NCI-H1694 treated with DMSO at 0.1 percent for 48 hours (cell line): ENCODE results near the gene SH2D2A.

Experiments
- DNase-seq: peaks from one replicate; lab custom pipeline; 2025; lab: John Stamatoyannopoulos, UW

The SH2D2A gene

GRCh38 chr1:156816561-156817328 is at the start of gene SH2D2A:
Gene SH2D2A, minus strand, starts transcription at chr1:156816848. Its CDS starts 140 bp downstream, at chr1:156816708.
- DNase-seq, result no peak

GRCh38 chr1:156865865-156866248 is 49.2 kb upstream of the SH2D2A start:
- DNase-seq, result no peak

GRCh38 chr1:156865258-156865657 is 48.6 kb upstream of the SH2D2A start:
- no peak for DNase-seq

GRCh38 chr1:156864796-156865195 is 48.1 kb upstream of the SH2D2A start:
- no peak for DNase-seq

- no peak for DNase-seq
Observed at GRCh38 chr1:156863631-156864030, 47.0 kb upstream of the SH2D2A start.

- DNase-seq, result no peak
Observed at GRCh38 chr1:156862997-156863599, 46.5 kb upstream of the SH2D2A start.

- DNase-seq, result no peak
Observed at GRCh38 chr1:156862584-156862983, 45.9 kb upstream of the SH2D2A start.

GRCh38 chr1:156860628-156861423 is 44.2 kb upstream of the SH2D2A start, which contains the start of gene NTRK1:
Gene NTRK1, plus strand, starts transcription at chr1:156860865. Its CDS starts 70 bp downstream, at chr1:156860935.
- peak; percentile 92 for DNase-seq

GRCh38 chr1:156860113-156860627 is 43.5 kb upstream of the SH2D2A start:
- DNase-seq, result peak; percentile 67

GRCh38 chr1:156859523-156860112 is 43.0 kb upstream of the SH2D2A start:
- DNase-seq, result no peak

GRCh38 chr1:156858959-156859522 is 42.4 kb upstream of the SH2D2A start, which contains the start of gene INSRR:
Gene INSRR, minus strand, starts transcription at chr1:156859117. Its CDS starts 496 bp downstream, at chr1:156858621.
- DNase-seq, result no peak

GRCh38 chr1:156858555-156858956 is 41.9 kb upstream of the SH2D2A start:
- DNase-seq, result peak; percentile 50

- DNase-seq, result no peak
Observed at GRCh38 chr1:156857532-156857931, 40.9 kb upstream of the SH2D2A start.

- DNase-seq, result no peak
Observed at GRCh38 chr1:156856282-156856785, 39.7 kb upstream of the SH2D2A start.

GRCh38 chr1:156854634-156855033 is 38.0 kb upstream of the SH2D2A start:
- no peak for DNase-seq

- DNase-seq, result no peak
Observed at GRCh38 chr1:156853761-156854160, 37.1 kb upstream of the SH2D2A start.

GRCh38 chr1:156852418-156852874 is 35.8 kb upstream of the SH2D2A start:
- peak; percentile 99 for DNase-seq

GRCh38 chr1:156851779-156852417 is 35.2 kb upstream of the SH2D2A start:
- DNase-seq, result peak; percentile 99

- DNase-seq, result no peak
Observed at GRCh38 chr1:156849151-156849496, 32.5 kb upstream of the SH2D2A start.

- DNase-seq, result no peak
Observed at GRCh38 chr1:156848461-156849150, 32.0 kb upstream of the SH2D2A start.
